Measurements from ENCODE around the gene ADGRV1.

The ADGRV1 gene

GRCh38 chr5:90982576-90982975 is 424.0 kb downstream of the ADGRV1 start:
- H3K9ac ChIP-seq (ENCODE audit: insufficient read length), result no peak overlapping the region
- no peaks in the 10 kb centered on the region for H3K36me3 ChIP-seq (ENCODE audit: insufficient read depth, low read length)
- no peak for DNase-seq (ENCODE audit: low read depth, low spot score)
- TF ChIP-seq FOXP2 (optimal IDR thresholded peaks at IDR 0.05; ENCODE audit: control extremely low read depth, extremely low read length, insufficient read depth), result no peak
- TF ChIP-seq POLR2AphosphoS5 (IDR thresholded peaks at IDR 0.05; ENCODE audit: borderline replicate concordance, low read depth, low read length), result no peak
- TF ChIP-seq EZH2 (IDR thresholded peaks at IDR 0.05), result no peak
- no peaks in the 10 kb centered on the region for H3K9me3 ChIP-seq (ENCODE audit: low read depth, low read length)
- no peak overlapping the region for H3K4me3 ChIP-seq
- H3K27ac ChIP-seq, result no peak overlapping the region

DNA sequence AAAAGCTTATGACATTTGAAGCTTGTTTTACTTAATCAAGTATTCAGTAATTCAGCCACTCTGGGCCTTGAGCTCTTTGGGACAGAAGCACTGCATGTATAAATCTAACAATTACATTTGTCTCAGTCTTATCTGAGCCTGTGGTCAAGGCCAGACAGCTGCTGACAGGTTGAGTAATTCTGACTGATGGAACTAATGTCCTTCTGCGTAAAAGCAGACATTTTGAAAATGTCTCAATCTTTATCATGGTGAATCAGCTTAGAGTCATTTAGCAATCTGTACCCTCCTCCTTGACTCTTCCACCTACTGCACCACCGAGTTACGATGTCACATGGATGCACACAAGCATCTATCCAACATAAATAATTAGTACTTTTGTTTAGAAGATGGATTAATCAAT is 424.6 kb downstream of the ADGRV1 start:
- Histone ChIP-seq H3K9ac (ENCODE audit: insufficient read length) (no peak overlapping the region), H3K9me3 (ENCODE audit: low read depth, low read length) (no peaks in the 10 kb centered on the region), H3K36me3 (ENCODE audit: insufficient read depth, low read length) (no peaks in the 10 kb centered on the region), H3K27ac (no peak overlapping the region), H3K4me3 (no peak overlapping the region)
- TF ChIP-seq POLR2AphosphoS5 (IDR thresholded peaks at IDR 0.05; ENCODE audit: borderline replicate concordance, low read depth, low read length), result no peak
- TF ChIP-seq FOXP2 (optimal IDR thresholded peaks at IDR 0.05; ENCODE audit: control extremely low read depth, extremely low read length, insufficient read depth), result no peak
- TF ChIP-seq EZH2 (IDR thresholded peaks at IDR 0.05), result no peak
- DNase-seq (ENCODE audit: low read depth, low spot score), result no peak

GRCh38 chr5:90983711-90984124 is 425.1 kb downstream of the ADGRV1 start:
- no peak for TF ChIP-seq POLR2AphosphoS5 (IDR thresholded peaks at IDR 0.05; ENCODE audit: borderline replicate concordance, low read depth, low read length)
- no peak for TF ChIP-seq EZH2 (IDR thresholded peaks at IDR 0.05)
- no peak for TF ChIP-seq FOXP2 (optimal IDR thresholded peaks at IDR 0.05; ENCODE audit: control extremely low read depth, extremely low read length, insufficient read depth)
- DNase-seq (ENCODE audit: low read depth, low spot score), result peak; percentile 51
- no peak overlapping the region for H3K4me3 ChIP-seq
- no peaks in the 10 kb centered on the region for H3K9me3 ChIP-seq (ENCODE audit: low read depth, low read length)
- no peak overlapping the region for H3K27ac ChIP-seq
- no peak overlapping the region for H3K9ac ChIP-seq (ENCODE audit: insufficient read length)
- no peaks in the 10 kb centered on the region for H3K36me3 ChIP-seq (ENCODE audit: insufficient read depth, low read length)

DNA sequence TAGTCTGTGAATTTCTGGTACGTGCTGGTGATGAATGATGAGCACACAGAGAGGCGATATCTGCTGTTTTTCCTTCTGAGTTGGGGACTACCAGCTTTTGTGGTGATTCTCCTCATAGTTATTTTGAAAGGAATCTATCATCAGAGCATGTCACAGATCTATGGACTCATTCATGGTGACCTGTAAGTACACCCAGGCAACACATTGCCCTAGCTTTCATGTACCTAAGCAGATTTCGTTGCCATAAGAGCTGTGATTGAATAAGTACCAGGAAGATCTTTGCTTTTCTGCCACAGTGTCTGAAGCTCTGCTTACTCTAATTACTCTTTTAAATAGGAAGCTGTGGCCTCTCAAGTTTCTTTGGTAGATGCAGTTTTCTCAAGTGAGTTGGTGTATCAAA is 426.7 kb downstream of the ADGRV1 start:
- Histone ChIP-seq H3K9me3 (ENCODE audit: low read depth, low read length) (no peaks in the 10 kb centered on the region), H3K4me3 (no peak overlapping the region), H3K36me3 (ENCODE audit: insufficient read depth, low read length) (no peaks in the 10 kb centered on the region), H3K27ac (no peak overlapping the region), H3K9ac (ENCODE audit: insufficient read length) (no peak overlapping the region)
- no peak for TF ChIP-seq EZH2 (IDR thresholded peaks at IDR 0.05)
- no peak for DNase-seq (ENCODE audit: low read depth, low spot score)

GRCh38 chr5:90987726-90988125 is 429.1 kb downstream of the ADGRV1 start:
- no peak for TF ChIP-seq EZH2 (IDR thresholded peaks at IDR 0.05)
- TF ChIP-seq FOXP2 (optimal IDR thresholded peaks at IDR 0.05; ENCODE audit: control extremely low read depth, extremely low read length, insufficient read depth), result no peak
- no peak for TF ChIP-seq POLR2AphosphoS5 (IDR thresholded peaks at IDR 0.05; ENCODE audit: borderline replicate concordance, low read depth, low read length)

GRCh38 chr5:90991201-90991600 is 432.6 kb downstream of the ADGRV1 start:
- Histone ChIP-seq H3K36me3 (ENCODE audit: insufficient read depth, low read length) (no peaks in the 10 kb centered on the region), H3K9me3 (ENCODE audit: low read depth, low read length) (no peaks in the 10 kb centered on the region), H3K4me3 (no peak overlapping the region), H3K27ac (no peak overlapping the region), H3K9ac (ENCODE audit: insufficient read length) (no peak overlapping the region)
- no peak for DNase-seq (ENCODE audit: low read depth, low spot score)
- no peak for TF ChIP-seq POLR2AphosphoS5 (IDR thresholded peaks at IDR 0.05; ENCODE audit: borderline replicate concordance, low read depth, low read length)
- no peak for TF ChIP-seq FOXP2 (optimal IDR thresholded peaks at IDR 0.05; ENCODE audit: control extremely low read depth, extremely low read length, insufficient read depth)
- TF ChIP-seq EZH2 (IDR thresholded peaks at IDR 0.05), result no peak

More at GRCh38 chr5:90987726-90988125, 429.1 kb downstream of the ADGRV1 start:
- peak; percentile 75 for DNase-seq (ENCODE audit: low read depth, low spot score)
- Histone ChIP-seq H3K27ac (peak overlapping the region; percentile 70), H3K9me3 (ENCODE audit: low read depth, low read length) (no peaks in the 10 kb centered on the region), H3K36me3 (ENCODE audit: insufficient read depth, low read length) (no peaks in the 10 kb centered on the region), H3K9ac (ENCODE audit: insufficient read length) (no peak overlapping the region), H3K4me3 (peak overlapping the region; percentile 24; the same call in 1 of the 2 replicates)

DNA sequence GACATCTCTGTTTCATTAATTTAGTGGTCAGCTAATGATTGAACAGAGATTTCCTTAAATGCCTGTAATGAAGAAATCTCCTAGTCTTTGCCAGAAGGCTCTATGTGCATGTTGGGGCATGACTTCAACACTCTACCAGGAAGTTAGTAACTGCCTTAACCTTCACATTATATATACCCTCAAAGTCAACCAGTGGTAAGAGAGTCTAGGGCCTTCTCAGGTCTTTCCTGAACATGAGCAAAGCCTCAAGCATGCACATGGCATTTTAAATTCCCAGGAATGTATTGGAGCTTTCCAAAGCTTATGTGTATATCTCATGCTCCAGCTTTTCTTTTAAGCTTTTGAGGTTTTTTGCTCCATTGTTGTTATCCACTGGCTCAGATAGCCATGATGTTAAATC is 436.2 kb downstream of the ADGRV1 start:
- Histone ChIP-seq H3K9me3 (ENCODE audit: low read depth, low read length) (no peaks in the 10 kb centered on the region), H3K4me3 (no peak overlapping the region), H3K36me3 (ENCODE audit: insufficient read depth, low read length) (no peaks in the 10 kb centered on the region), H3K27ac (no peak overlapping the region), H3K9ac (ENCODE audit: insufficient read length) (no peak overlapping the region)
- TF ChIP-seq EZH2 (IDR thresholded peaks at IDR 0.05), result no peak
- no peak for TF ChIP-seq POLR2AphosphoS5 (IDR thresholded peaks at IDR 0.05; ENCODE audit: borderline replicate concordance, low read depth, low read length)
- no peak for TF ChIP-seq FOXP2 (optimal IDR thresholded peaks at IDR 0.05; ENCODE audit: control extremely low read depth, extremely low read length, insufficient read depth)
- no peak for DNase-seq (ENCODE audit: low read depth, low spot score)

- H3K27ac ChIP-seq, result no peak overlapping the region
- H3K4me3 ChIP-seq, result no peak overlapping the region
- TF ChIP-seq EZH2 (IDR thresholded peaks at IDR 0.05) (no peak), POLR2AphosphoS5 (IDR thresholded peaks at IDR 0.05; ENCODE audit: borderline replicate concordance, low read depth, low read length) (no peak), FOXP2 (optimal IDR thresholded peaks at IDR 0.05; ENCODE audit: control extremely low read depth, extremely low read length, insufficient read depth) (no peak)
- H3K9ac ChIP-seq (ENCODE audit: insufficient read length), result no peak overlapping the region
- no peak for DNase-seq (ENCODE audit: low read depth, low spot score)
- H3K9me3 ChIP-seq (ENCODE audit: low read depth, low read length), result no peaks in the 10 kb centered on the region
- no peaks in the 10 kb centered on the region for H3K36me3 ChIP-seq (ENCODE audit: insufficient read depth, low read length)
Observed at GRCh38 chr5:90996089-90996488, 437.5 kb downstream of the ADGRV1 start.

DNA sequence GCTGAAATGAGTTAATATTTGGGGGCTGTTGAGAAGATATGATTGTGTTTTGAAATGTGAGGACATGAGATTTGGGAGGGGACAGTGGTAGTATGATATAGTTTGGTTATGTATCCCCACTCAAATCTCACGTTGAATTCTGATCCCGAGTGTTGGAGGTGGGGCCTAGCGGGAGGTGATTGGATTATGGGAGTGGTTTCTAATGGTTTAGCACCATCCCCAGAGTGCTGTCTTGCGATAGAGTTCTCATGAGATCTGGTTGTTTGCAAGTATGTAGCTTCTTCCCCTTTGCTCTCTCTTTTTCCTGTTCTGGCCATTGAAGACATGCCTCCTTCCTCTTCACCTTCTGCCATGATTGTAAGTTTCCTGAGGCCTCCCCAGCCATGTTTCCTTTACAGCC is 438.5 kb downstream of the ADGRV1 start:
- no peaks in the 10 kb centered on the region for H3K36me3 ChIP-seq (ENCODE audit: insufficient read depth, low read length)
- H3K27ac ChIP-seq, result no peak overlapping the region
- no peak for DNase-seq (ENCODE audit: low read depth, low spot score)
- no peak overlapping the region for H3K4me3 ChIP-seq
- TF ChIP-seq FOXP2 (optimal IDR thresholded peaks at IDR 0.05; ENCODE audit: control extremely low read depth, extremely low read length, insufficient read depth) (no peak), POLR2AphosphoS5 (IDR thresholded peaks at IDR 0.05; ENCODE audit: borderline replicate concordance, low read depth, low read length) (no peak), EZH2 (IDR thresholded peaks at IDR 0.05) (no peak)
- H3K9ac ChIP-seq (ENCODE audit: insufficient read length), result no peak overlapping the region
- no peaks in the 10 kb centered on the region for H3K9me3 ChIP-seq (ENCODE audit: low read depth, low read length)

Measured in SK-N-MC (cell line).